Measurements from ENCODE around the gene TFF3.

- no peak for TF ChIP-seq CTCF (IDR thresholded peaks at IDR 0.05)
- TF ChIP-seq POLR2A (IDR thresholded peaks at IDR 0.05) = no peak
Measured at GRCh38 chr21:42337276-42337675, 22.1 kb upstream of the TFF3 start.

Data from Peyer's patch (tissue), 4 donors.